Endothelial cell of umbilical vein (primary cell): ENCODE measurements around the gene SOX14. TPM values are rescaled to one million over a fixed set of nuclear protein-coding genes. Genes with fewer than 3 reads are reported as not detected.

Experiments
- BruUV-seq: library from RNA; stranded (reverse); fragments of 400-500 nt; replicated peaks from 2 replicates; lab custom pipeline; 2021; lab: Mats Ljungman, UMichigan
- CTCF ChIA-PET: fragments of 300-600, 350-600 bp; sonication (Branson Sonifier 250); formaldehyde crosslinking; loops from one replicate; lab custom pipeline; 2021; ENCODE audit warnings: antibody characterized with exemption, inconsistent platforms; lab: Charles Lee
- POLR2A ChIA-PET: fragments of 300-600, 350-600 bp; sonication (Branson Sonifier 250); formaldehyde crosslinking; loops from one replicate; lab custom pipeline; 2021; ENCODE audit warnings: antibody characterized with exemption, inconsistent platforms; lab: Charles Lee
- DNase-seq: peaks from one replicate; pipeline ENCODE4 v3.0.0-alpha.2; 2011; ENCODE audit warnings: low read depth, low spot score
- FAIRE-seq: peaks from 2 replicates; lab custom pipeline; 2011; peaks lifted over from hg19 to GRCh38; lab: Jason Lieb, UNC
- H2AFZ ChIP-seq: 2 replicates; pipeline ENCODE4 v1.6.0; 2012; ENCODE audit warnings: low read depth, low read length, control low read depth, inconsistent platforms
- H3K27ac ChIP-seq: 2 replicates; pipeline ENCODE4 v1.5.1; 2011; ENCODE audit warnings: low read depth, mild to moderate bottlenecking, control low read depth, low read length, moderate library complexity; ENCODE audit not compliant: insufficient read depth
- H3K27me3 ChIP-seq, 2 experiments: 2 replicates each; pipeline versions ENCODE4 v1.6.0 to v1.6.1; 2011; ENCODE audit warnings: low read length in 2 of 2, mixed read lengths in 1 of 2; ENCODE audit not compliant: control insufficient read depth in 2 of 2, insufficient read depth in 2 of 2
- H3K36me3 ChIP-seq, 2 experiments: 2 replicates in 1 of 2; 3 replicates in 1 of 2; pipeline ENCODE4 v1.5.1; 2011; ENCODE audit warnings: low read length in 2 of 2, mild to moderate bottlenecking in 1 of 2, moderate library complexity in 1 of 2; ENCODE audit not compliant: control insufficient read depth in 2 of 2, insufficient read depth in 2 of 2; ENCODE audit errors: extremely low read depth in 1 of 2
- H3K4me1 ChIP-seq: 3 replicates; pipeline ENCODE4 v1.5.1; 2011; ENCODE audit warnings: mild to moderate bottlenecking, low read length; ENCODE audit not compliant: control insufficient read depth, insufficient read depth; ENCODE audit errors: extremely low read depth
- H3K4me2 ChIP-seq: 2 replicates; pipeline ENCODE4 v1.6.1; 2011; ENCODE audit warnings: low read length, control low read depth, mixed read lengths; ENCODE audit not compliant: insufficient read depth
- H3K4me3 ChIP-seq, 3 experiments: fragments of 200-600 bp in 1 of 3; sonication (generic), shearing (Covaris generic) in 1 of 3; replicated peaks in 1 of 3; 2 replicates each; pipeline ENCODE4 v1.5.1; 2011 to 2016; ENCODE audit warnings: control low read depth in 3 of 3, low read length in 3 of 3, mild to moderate bottlenecking in 2 of 3, inconsistent platforms in 1 of 3, low read depth in 1 of 3, moderate library complexity in 1 of 3; ENCODE audit not compliant: insufficient read depth in 1 of 3
- H3K79me2 ChIP-seq: 2 replicates; pipeline ENCODE4 v1.6.0; 2012; ENCODE audit warnings: low read length, inconsistent platforms; ENCODE audit not compliant: control insufficient read depth, insufficient read depth
- H3K9ac ChIP-seq: replicated peaks from 2 replicates; pipeline ENCODE3; 2011; ENCODE audit warnings: low read length, control low read depth; ENCODE audit not compliant: insufficient read depth; ENCODE audit errors: extremely low read depth
- H3K9me1 ChIP-seq: replicated peaks from 3 replicates; pipeline ENCODE4 v1.6.0; 2011; ENCODE audit warnings: mild to moderate bottlenecking, low read length; ENCODE audit not compliant: control insufficient read depth, insufficient read depth; ENCODE audit errors: extremely low read depth
- H3K9me3 ChIP-seq: replicated peaks from 2 replicates; pipeline ENCODE4 v1.5.1; 2012; ENCODE audit warnings: low read length, inconsistent platforms; ENCODE audit not compliant: control insufficient read depth, insufficient read depth
- H4K20me1 ChIP-seq: replicated peaks from 2 replicates; pipeline ENCODE3; 2011; ENCODE audit warnings: mild to moderate bottlenecking, low read length; ENCODE audit not compliant: control insufficient read depth, insufficient read depth; ENCODE audit errors: extremely low read depth
- EZH2 ChIP-seq: IDR thresholded peaks from 2 replicates; pipeline ENCODE4 v1.6.1; 2012; ENCODE audit warnings: borderline replicate concordance, low read depth, mild to moderate bottlenecking, moderate library complexity, low read length, inconsistent platforms; ENCODE audit not compliant: severe bottlenecking
- MYC ChIP-seq: IDR thresholded peaks from one replicate; pipeline ENCODE4 v1.6.1; 2011; ENCODE audit warnings: mild to moderate bottlenecking, low read depth, low read length
- POLR2AphosphoS5 ChIP-seq: IDR thresholded peaks from 2 replicates; pipeline ENCODE4 v1.6.1; 2012; ENCODE audit warnings: low read depth, mild to moderate bottlenecking, control low read depth, low read length, moderate library complexity; ENCODE audit not compliant: insufficient read depth
- dilution Hi-C: fragments of 300-500 bp; cut with MboI; formaldehyde crosslinking; loops from one replicate; pipeline ENCODE4 v1.15.0; 2019; ENCODE audit warnings: low sequenced_read_pairs; ENCODE audit not compliant: extremely low pct_ligation_motif_present
- intact Hi-C: fragments of 100-400 bp; cut with micrococcal nuclease; formaldehyde crosslinking; loops from one replicate; pipeline ENCODE4 v1.10.0; 2022
- polyA plus RNA-seq, 4 experiments: library from polyadenylated mRNA; depleted of rRNA in 3 of 4; stranded (reverse) in 3 of 4; unstranded in 1 of 4; fragments of >200 nt; gene quantifications; 2 replicates each; pipeline versions ENCODE4 v1.2.1 to v1.2.3, GENCODE V29; 2011 to 2012; ENCODE audit warnings: missing spikeins in 1 of 4
- total RNA-seq: library from RNA; stranded (reverse); gene quantifications from 2 replicates; pipeline ENCODE4 v1.2.3, GENCODE V29; 2021

The SOX14 gene
- total and polyA plus RNA-seq, 2 donors (not counting 3 experiments of a cell fraction or from before 2014, with no cell fraction given) = not detected

- Histone ChIP-seq H3K4me3 (no peak overlapping the region), H3K9me3 (no peaks in the 10 kb centered on the region)
Observed at GRCh38 chr3:137770835-137771399, 6.8 kb downstream of the SOX14 start.

GRCh38 chr3:137771401-137772213, 7.5 kb downstream of the SOX14 start:
- Histone ChIP-seq H3K9ac (no peak overlapping the region), H3K36me3 (no peaks in the 10 kb centered on the region), H3K79me2 (no peaks in the 10 kb centered on the region), H3K9me3 (no peaks in the 10 kb centered on the region), H3K27me3 (peaks cover 61 to 74% of the 10 kb centered on the region in 2 experiments), H4K20me1 (no peaks in the 10 kb centered on the region), H3K27ac (no peak overlapping the region), H3K9me1 (no peaks in the 10 kb centered on the region), H3K4me3 (no peak overlapping the region), H3K4me2 (no peak overlapping the region), H3K4me1 (peaks cover 3% of the 10 kb centered on the region), H2AFZ (no peak overlapping the region)
- intact Hi-C loops = no loop called here
- CTCF ChIA-PET = no interaction called here
- dilution Hi-C loops = no loop called here
- BruUV-seq = no TSS peak
- TF ChIP-seq EZH2 (peak; percentile 57), MYC (no peak)
- DNase-seq (no peak), FAIRE-seq (no peak)
- POLR2A ChIA-PET = no interaction called here

More at GRCh38 chr3:137770835-137771399, 6.8 kb downstream of the SOX14 start:
- Histone ChIP-seq H4K20me1 (no peaks in the 10 kb centered on the region), H3K9me1 (no peaks in the 10 kb centered on the region), H3K27me3 (peaks cover 68 to 81% of the 10 kb centered on the region in 2 experiments), H3K4me1 (peaks cover 3% of the 10 kb centered on the region), H3K4me2 (no peak overlapping the region), H3K79me2 (no peaks in the 10 kb centered on the region), H3K9ac (no peak overlapping the region), H3K36me3 (no peaks in the 10 kb centered on the region), H3K27ac (no peak overlapping the region), H2AFZ (no peak overlapping the region)
- BruUV-seq = no TSS peak
- DNase-seq = no peak
- dilution Hi-C loops (no loop called here), intact Hi-C loops (no loop called here)
- no peak for FAIRE-seq
- TF ChIP-seq POLR2AphosphoS5 (no peak), EZH2 (peak; percentile 79)
- ChIA-PET POLR2A (no interaction called here), CTCF (no interaction called here)
